ENCODE data around the gene RCN1. TPM values are rescaled to one million over a fixed set of nuclear protein-coding genes. Genes with fewer than 3 reads are reported as not detected.

RCN1 gene
- total and polyA plus RNA-seq, 11 donors: 14.4 to 76.5 (median 25.3) TPM

- intact Hi-C loops (cut with DNase I): no loop called here
- H3K36me3 ChIP-seq: peaks cover 0 to 38% (median 24%) of the 10 kb centered on the region in 9 donors
- H3K9me3 ChIP-seq: no peaks in the 10 kb centered on the region
- H3K4me1 ChIP-seq: peaks cover 0 to 14% (median 4%) of the 10 kb centered on the region in 12 donors
- ATAC-seq: no peak
- no peak overlapping the region for H3K27ac ChIP-seq
- TF ChIP-seq POLR2A (IDR thresholded peaks at IDR 0.05) (no peak), CTCF (IDR thresholded peaks at IDR 0.05) (no peak)
- H3K27me3 ChIP-seq: peaks cover 0 to 8% (median 0%) of the 10 kb centered on the region in 9 donors
- DNase-seq: no peak
- no peak overlapping the region for H3K4me3 ChIP-seq
- WGBS, 4 donors: 89 to 96% (median 92%) methylated on average over 6 of the region's 6 CpGs
Observed at GRCh38 chr11:32107647-32108046, 16.8 kb downstream of the RCN1 start.

GRCh38 chr11:32108576-32108975 lies 17.7 kb downstream of the RCN1 start:
- Histone ChIP-seq H3K4me1 (peaks cover 0 to 6% (median under 1%) of the 10 kb centered on the region in 12 donors), H3K36me3 (peaks cover 0 to 30% (median 21%) of the 10 kb centered on the region in 9 donors), H3K4me3 (no peak overlapping the region), H3K9me3 (no peaks in the 10 kb centered on the region), H3K27me3 (peaks cover 0 to 8% (median 0%) of the 10 kb centered on the region in 9 donors), H3K27ac (no peak overlapping the region)
- TF ChIP-seq POLR2A (IDR thresholded peaks at IDR 0.05): no peak
- TF ChIP-seq CTCF (IDR thresholded peaks at IDR 0.05): no peak
- no peak for ATAC-seq
- intact Hi-C loops (cut with DNase I): no loop called here
- no peak for DNase-seq

DNA sequence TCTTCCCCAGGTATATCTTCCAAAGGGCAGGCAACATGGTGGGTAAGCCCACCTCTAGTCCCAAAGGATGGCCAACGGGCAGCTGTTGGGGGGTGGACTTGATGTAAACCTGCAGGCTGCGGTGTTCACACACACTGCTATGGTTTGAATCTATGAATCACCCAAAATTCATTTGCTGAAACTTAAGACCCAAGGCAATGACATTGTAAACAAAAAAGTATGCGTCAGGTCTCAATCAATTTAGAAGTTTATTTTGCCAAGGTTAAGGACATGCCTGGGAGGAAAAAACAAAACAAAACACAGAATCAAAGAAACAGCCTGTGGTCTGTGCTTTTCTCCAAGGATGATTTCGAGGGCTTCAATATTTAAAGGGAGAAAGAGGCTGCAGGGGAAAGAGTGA lies 18.3 kb downstream of the RCN1 start:
- H3K27ac ChIP-seq: no peak overlapping the region
- DNase-seq: no peak
- TF ChIP-seq POLR2A (IDR thresholded peaks at IDR 0.05): no peak
- TF ChIP-seq CTCF (IDR thresholded peaks at IDR 0.05): no peak
- ATAC-seq: no peak
- H3K4me1 ChIP-seq: peaks cover 0 to under 1% (median 0%) of the 10 kb centered on the region in 12 donors
- H3K4me3 ChIP-seq: no peak overlapping the region
- intact Hi-C loops (cut with DNase I): no loop called here
- 93 to 97% (median 95%) methylated on average over 4 of the region's 4 CpGs for WGBS, 4 donors
- no peaks in the 10 kb centered on the region for H3K9me3 ChIP-seq
- peaks cover 0 to 8% (median 0%) of the 10 kb centered on the region in 9 donors for H3K27me3 ChIP-seq
- peaks cover 0 to 25% (median 16%) of the 10 kb centered on the region in 9 donors for H3K36me3 ChIP-seq

DNA sequence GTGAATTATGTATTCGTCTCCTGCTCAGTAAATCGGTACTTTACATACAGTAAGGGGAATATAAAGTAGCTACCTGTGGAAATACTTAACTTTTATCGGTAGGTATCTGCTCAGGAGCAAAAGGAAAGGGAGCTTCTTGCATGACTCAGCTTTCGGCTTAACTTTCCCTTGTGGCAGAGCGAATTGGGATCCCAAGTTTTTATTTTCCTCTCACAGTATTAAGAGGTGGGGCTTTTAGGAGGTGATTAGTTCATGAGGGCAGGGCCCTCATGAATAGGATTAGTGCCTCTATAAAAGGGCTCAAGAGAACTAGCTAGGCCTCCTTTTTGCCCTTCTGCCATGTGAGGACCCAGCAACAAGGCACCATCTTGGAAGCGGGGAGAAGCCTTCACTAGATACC lies 18.7 kb downstream of the RCN1 start:
- no peaks in the 10 kb centered on the region for H3K9me3 ChIP-seq
- TF ChIP-seq CTCF (IDR thresholded peaks at IDR 0.05) (no peak), POLR2A (IDR thresholded peaks at IDR 0.05) (no peak)
- no peak for DNase-seq

More for the DNA sequence above, 18.7 kb downstream of the RCN1 start:
- intact Hi-C loops (cut with DNase I): no loop called here
- Histone ChIP-seq H3K4me1 (no peaks in the 10 kb centered on the region), H3K27me3 (peaks cover 0 to 8% (median 0%) of the 10 kb centered on the region in 9 donors), H3K4me3 (no peak overlapping the region), H3K36me3 (peaks cover 0 to 20% (median 11%) of the 10 kb centered on the region in 9 donors), H3K27ac (no peak overlapping the region)
- ATAC-seq: no peak
- WGBS, 4 donors: 91 to 97% (median 97%) methylated on average over 6 of the region's 6 CpGs

All from heart left ventricle (tissue), 16 donors.